ENCODE data around the gene CAD.

- TF ChIP-seq, protein P1, sequence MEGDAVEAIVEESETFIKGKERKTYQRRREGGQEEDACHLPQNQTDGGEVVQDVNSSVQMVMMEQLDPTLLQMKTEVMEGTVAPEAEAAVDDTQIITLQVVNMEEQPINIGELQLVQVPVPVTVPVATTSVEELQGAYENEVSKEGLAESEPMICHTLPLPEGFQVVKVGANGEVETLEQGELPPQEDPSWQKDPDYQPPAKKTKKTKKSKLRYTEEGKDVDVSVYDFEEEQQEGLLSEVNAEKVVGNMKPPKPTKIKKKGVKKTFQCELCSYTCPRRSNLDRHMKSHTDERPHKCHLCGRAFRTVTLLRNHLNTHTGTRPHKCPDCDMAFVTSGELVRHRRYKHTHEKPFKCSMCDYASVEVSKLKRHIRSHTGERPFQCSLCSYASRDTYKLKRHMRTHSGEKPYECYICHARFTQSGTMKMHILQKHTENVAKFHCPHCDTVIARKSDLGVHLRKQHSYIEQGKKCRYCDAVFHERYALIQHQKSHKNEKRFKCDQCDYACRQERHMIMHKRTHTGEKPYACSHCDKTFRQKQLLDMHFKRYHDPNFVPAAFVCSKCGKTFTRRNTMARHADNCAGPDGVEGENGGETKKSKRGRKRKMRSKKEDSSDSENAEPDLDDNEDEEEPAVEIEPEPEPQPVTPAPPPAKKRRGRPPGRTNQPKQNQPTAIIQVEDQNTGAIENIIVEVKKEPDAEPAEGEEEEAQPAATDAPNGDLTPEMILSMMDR (IDR thresholded peaks at IDR 0.05; ENCODE audit: extremely low read depth in 1 of 2, insufficient read depth in 1 of 2, low read depth in 1 of 2, low read length in 2 of 2), result no peak
- TF ChIP-seq EZH2 (IDR thresholded peaks at IDR 0.05; ENCODE audit: borderline replicate concordance, low read depth, low read length, severe bottlenecking) (no peak), MYC (IDR thresholded peaks at IDR 0.05; ENCODE audit: low read depth, low read length) (no peak)
Observed at GRCh38 chr2:27255660-27256059, 38.5 kb downstream of the CAD start.
